ENCODE results near the gene PRSS21. TPM values are rescaled to one million over a fixed set of nuclear protein-coding genes. Genes with fewer than 3 reads are reported as not detected.

PRSS21 gene
- total RNA-seq, 6 experiments from 2014 or later = not detected

DNA sequence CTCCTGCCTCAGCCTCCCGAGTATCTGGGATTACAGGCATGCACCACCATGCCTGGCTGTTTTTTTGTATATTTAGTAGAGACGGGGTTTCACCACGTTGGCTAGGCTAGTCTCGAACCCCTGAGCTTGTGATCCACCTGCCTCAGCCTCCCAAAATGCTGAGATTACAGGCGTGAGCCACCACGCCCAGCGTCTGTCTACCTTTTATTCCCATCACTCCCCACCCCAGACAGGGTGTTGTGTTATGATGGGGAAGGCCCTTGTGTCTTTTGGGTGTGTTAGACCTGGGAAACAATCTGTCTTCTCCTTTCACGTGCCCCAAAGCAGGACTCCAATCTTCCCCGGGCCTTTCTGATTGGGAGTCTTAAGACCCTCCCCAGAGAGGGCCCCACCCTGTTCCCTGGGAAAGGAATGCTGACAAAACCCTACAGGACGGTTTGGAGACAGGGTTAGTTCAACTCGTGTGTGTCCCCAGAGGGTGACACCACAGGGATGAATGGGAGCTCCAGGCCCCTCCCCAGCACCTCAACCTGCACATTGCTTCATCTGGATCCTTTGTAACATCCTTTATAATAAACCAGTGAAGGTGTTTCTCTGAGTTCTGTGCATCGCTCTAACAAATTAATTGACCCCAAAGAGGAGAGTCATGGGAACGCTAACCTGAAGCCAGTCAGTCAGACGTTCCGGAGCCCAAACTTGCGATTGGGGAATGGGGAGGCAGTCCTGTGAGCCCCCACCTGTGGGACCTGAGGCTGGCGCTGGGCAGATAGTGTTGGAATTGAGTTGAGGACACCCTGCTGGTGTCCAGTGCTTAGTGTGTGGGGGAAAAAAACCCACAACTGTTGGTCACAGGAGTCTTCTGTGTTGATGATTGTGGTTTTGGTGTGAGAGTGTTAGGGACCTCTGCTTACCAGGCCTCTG, 36.8 kb upstream of the PRSS21 start:
- H3K27me3 ChIP-seq = no peaks in the 10 kb centered on the region
- H3K9me3 ChIP-seq = no peaks in the 10 kb centered on the region
- WGBS (ENCODE audit: insufficient coverage, low coverage, low lambda C conversion rate, missing lambda C conversion rate) = 61% methylated on average over 13 of the region's 17 CpGs
- no peak overlapping the region for H3K4me3 ChIP-seq
- DNase-seq (no peak), ATAC-seq (no peak)
- H3K4me1 ChIP-seq = peaks cover 0 to 16% (median 3%) of the 10 kb centered on the region in 4 donors
- H3K27ac ChIP-seq = no peak overlapping the region
- peaks cover 0 to 2% (median under 1%) of the 10 kb centered on the region in 4 donors for H3K36me3 ChIP-seq
- no peak for TF ChIP-seq POLR2A (IDR thresholded peaks at IDR 0.05)
- TF ChIP-seq, protein P1, sequence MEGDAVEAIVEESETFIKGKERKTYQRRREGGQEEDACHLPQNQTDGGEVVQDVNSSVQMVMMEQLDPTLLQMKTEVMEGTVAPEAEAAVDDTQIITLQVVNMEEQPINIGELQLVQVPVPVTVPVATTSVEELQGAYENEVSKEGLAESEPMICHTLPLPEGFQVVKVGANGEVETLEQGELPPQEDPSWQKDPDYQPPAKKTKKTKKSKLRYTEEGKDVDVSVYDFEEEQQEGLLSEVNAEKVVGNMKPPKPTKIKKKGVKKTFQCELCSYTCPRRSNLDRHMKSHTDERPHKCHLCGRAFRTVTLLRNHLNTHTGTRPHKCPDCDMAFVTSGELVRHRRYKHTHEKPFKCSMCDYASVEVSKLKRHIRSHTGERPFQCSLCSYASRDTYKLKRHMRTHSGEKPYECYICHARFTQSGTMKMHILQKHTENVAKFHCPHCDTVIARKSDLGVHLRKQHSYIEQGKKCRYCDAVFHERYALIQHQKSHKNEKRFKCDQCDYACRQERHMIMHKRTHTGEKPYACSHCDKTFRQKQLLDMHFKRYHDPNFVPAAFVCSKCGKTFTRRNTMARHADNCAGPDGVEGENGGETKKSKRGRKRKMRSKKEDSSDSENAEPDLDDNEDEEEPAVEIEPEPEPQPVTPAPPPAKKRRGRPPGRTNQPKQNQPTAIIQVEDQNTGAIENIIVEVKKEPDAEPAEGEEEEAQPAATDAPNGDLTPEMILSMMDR (IDR thresholded peaks at IDR 0.05) = no peak
- intact Hi-C loops (cut with DNase I) = no loop called here

DNA sequence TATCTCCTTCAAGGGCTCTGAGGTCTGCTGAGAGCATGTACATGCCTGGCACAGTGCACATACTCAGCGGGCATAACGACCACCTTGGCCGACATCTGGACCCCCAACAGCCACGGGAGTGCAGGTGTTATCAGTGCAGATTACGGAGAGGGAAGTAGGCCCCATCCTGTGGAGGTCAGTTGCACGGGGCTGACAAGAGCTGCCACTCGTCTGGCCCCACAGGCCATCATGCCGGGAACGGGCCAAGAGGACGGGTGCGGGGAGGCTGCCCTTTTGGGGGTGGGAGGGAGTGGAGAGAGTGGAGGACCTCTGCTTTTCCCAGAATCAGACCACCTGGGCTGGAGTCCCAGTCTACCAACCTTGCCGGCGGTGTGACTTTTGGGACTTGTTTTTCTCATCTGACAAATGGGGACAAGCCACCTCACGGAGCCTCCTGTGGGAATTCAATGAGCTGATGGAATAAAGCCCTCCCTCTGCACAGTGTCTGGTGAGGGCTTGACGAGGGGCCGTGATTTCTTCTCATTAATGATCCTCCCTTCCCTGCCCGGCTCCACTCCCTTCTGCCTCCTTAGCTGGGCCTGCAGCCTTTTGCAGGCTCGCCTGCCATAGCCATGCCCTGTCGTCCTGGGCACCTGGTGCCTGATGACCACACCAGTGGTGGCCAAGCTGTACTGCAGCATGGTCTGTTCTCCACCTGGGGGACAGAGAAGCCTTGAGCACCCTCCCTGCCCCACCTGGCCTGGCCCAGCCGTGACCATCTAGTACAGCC, 34.3 kb upstream of the PRSS21 start:
- intact Hi-C loops (cut with DNase I) = no loop called here
- no peak overlapping the region for H3K4me3 ChIP-seq
- no peaks in the 10 kb centered on the region for H3K36me3 ChIP-seq
- H3K4me1 ChIP-seq = peaks cover 0 to 12% (median 0%) of the 10 kb centered on the region in 4 donors
- no peaks in the 10 kb centered on the region for H3K9me3 ChIP-seq
- peaks cover 0 to 12% of the 10 kb centered on the region in 2 donors for H3K27me3 ChIP-seq
- WGBS (ENCODE audit: insufficient coverage, low coverage, low lambda C conversion rate, missing lambda C conversion rate) = 55% methylated on average over 6 of the region's 20 CpGs
- no peak for DNase-seq
- ATAC-seq = no peak
- H3K27ac ChIP-seq = no peak overlapping the region
- TF ChIP-seq, protein P1 (IDR thresholded peaks at IDR 0.05) = no peak
- TF ChIP-seq POLR2A (IDR thresholded peaks at IDR 0.05) = no peak

DNA sequence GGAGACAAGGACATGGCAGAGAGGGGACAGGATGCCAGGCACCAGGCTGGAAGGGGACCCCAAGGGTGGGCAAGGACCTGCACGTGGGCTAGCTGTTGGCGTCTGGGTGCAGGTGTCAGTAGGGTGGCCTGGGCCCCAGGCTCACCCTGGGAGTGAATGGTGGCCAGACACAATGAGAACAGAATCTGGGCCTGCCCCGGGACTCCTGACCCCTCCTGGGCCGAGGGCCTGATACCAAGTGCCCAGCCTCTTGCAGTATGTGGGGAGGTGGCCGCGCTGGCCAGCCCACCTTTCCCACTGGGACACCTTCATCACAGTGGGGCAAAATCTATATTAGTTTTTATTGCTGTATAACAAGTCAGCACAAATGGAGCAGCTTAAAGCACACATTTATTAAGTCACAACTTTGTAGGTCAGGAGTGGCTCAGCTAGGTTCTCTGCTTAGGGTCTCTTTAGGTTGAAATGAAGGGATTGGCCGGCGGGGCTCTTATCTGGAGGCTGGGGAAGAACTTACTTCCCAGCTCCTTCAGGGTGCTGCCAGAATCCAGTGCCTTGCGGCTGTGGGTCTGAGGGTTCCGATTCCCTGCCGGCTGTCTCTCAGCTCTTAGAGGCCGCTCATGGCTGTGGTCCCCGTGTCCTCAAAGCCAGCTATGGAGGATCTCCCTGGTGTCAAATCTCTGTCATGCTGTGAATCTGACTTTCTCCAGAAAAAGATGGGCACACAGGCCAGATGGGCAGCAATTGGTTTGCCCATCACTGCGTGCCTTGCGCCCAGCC, 33.3 kb upstream of the PRSS21 start:
- no peak for DNase-seq
- peaks cover 0 to 12% of the 10 kb centered on the region in 2 donors for H3K27me3 ChIP-seq
- TF ChIP-seq, protein P1 (IDR thresholded peaks at IDR 0.05) = no peak
- no peak for TF ChIP-seq POLR2A (IDR thresholded peaks at IDR 0.05)
- intact Hi-C loops (cut with DNase I) = no loop called here
- no peak overlapping the region for H3K4me3 ChIP-seq
- H3K36me3 ChIP-seq = no peaks in the 10 kb centered on the region
- no peaks in the 10 kb centered on the region for H3K9me3 ChIP-seq
- WGBS (ENCODE audit: insufficient coverage, low coverage, low lambda C conversion rate, missing lambda C conversion rate) = 59% methylated on average over 5 of the region's 15 CpGs
- ATAC-seq = no peak
- H3K4me1 ChIP-seq = peaks cover 0 to 4% (median 0%) of the 10 kb centered on the region in 4 donors
- H3K27ac ChIP-seq = no peak overlapping the region

DNA sequence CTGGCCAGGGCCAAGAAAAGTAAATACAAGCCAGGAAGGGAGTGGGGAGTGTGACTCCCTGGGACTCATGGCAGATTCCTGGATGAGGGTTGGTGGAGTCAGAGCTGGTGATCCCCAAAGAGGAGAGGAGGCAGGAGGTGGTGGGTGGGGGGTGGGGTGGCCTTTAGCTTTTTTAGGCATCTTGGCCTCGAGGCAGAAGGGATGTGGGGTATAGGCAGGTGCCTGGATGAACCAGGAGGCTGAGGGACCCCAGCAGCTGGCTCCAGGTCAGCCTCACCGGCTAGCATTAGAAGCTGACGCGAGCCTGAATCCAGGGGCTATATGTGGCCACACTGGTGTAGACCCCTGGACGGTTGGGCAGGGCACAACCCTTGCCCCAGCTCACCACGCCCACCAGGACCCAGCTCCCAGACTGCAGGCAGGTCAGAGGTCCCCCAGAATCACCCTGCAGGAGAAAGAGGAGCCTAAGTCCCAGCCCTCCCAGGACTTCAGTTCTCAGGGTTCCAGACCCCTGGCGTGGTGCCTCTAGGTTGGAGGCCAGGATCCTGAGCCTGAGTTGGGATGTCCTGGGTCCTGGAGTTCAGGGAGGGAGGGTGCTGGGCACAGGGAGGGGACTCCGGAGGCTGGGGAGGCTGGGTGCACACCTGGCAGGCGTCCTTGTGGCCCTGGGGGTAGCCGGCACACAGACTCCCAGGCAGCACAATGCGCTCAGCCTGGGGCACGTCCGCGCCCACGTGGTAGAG, 32.5 kb upstream of the PRSS21 start:
- peaks cover 0 to 12% of the 10 kb centered on the region in 2 donors for H3K27me3 ChIP-seq

More for the DNA sequence above, 32.5 kb upstream of the PRSS21 start:
- no peak for ATAC-seq
- Histone ChIP-seq H3K27ac (no peak overlapping the region), H3K4me3 (no peak overlapping the region), H3K9me3 (no peaks in the 10 kb centered on the region), H3K4me1 (peaks cover 0 to 4% (median 0%) of the 10 kb centered on the region in 4 donors), H3K36me3 (no peaks in the 10 kb centered on the region)
- intact Hi-C loops (cut with DNase I) = no loop called here
- DNase-seq = peak in 1 of 3 donors; percentile 41
- TF ChIP-seq, protein P1 (IDR thresholded peaks at IDR 0.05) = no peak
- no peak for TF ChIP-seq POLR2A (IDR thresholded peaks at IDR 0.05)
- 11% methylated on average over 5 of the region's 15 CpGs for WGBS (ENCODE audit: insufficient coverage, low coverage, low lambda C conversion rate, missing lambda C conversion rate)
